Neural crest cell (in vitro differentiated cells): Measurements from ENCODE around the gene ZBTB1. TPM values are rescaled to one million over a fixed set of nuclear protein-coding genes. Genes with fewer than 3 reads are reported as not detected.
A peak's percentile ranks its signal among the peaks of the same experiment; 100 is the strongest.
"Not testable (repeated sequence)": the region's sequence is repeated elsewhere in the genome, so short reads cannot be mapped to it uniquely, and the experiment has no call there.

Experiments used
- DNase-seq: peaks from one replicate; pipeline ENCODE4 v3.0.0; 2021; ENCODE audit warnings: low read depth, mixed read lengths, low spot score
- H3K27ac Mint-ChIP-seq: one replicate; pipeline ENCODE4 v1.8.0; 2021; ENCODE audit warnings: mild to moderate bottlenecking, mixed read lengths; ENCODE audit not compliant: unreplicated experiment
- H3K27me3 Mint-ChIP-seq: 2 replicates; pipeline ENCODE4 v1.8.0; 2021; ENCODE audit warnings: low read depth, mild to moderate bottlenecking, mixed read lengths
- H3K36me3 Mint-ChIP-seq: 2 replicates; pipeline ENCODE4 v1.8.0; 2021; ENCODE audit warnings: low read depth, mild to moderate bottlenecking, mixed read lengths
- H3K4me1 Mint-ChIP-seq: 2 replicates; pipeline ENCODE4 v1.8.0; 2021; ENCODE audit warnings: mixed read lengths
- H3K4me3 Mint-ChIP-seq: one replicate; pipeline ENCODE4 v1.8.0; 2021; ENCODE audit warnings: mild to moderate bottlenecking, mixed read lengths
- H3K9me3 Mint-ChIP-seq: 2 replicates; pipeline ENCODE4 v1.8.0; 2021; ENCODE audit warnings: mixed read lengths
- CTCF ChIP-seq: fragments of 200-600 bp; sonication (generic); conservative IDR thresholded peaks from 2 replicates; pipeline ENCODE4 v1.5.0; 2021; ENCODE audit warnings: antibody characterized with exemption, mild to moderate bottlenecking
- total RNA-seq: library from RNA; stranded (reverse); gene quantifications from 2 replicates; pipeline ENCODE4 v1.2.1, GENCODE V29; 2021

Gene ZBTB1
- total RNA-seq, 1 donor from 2014 or later = 36.0 TPM

DNA sequence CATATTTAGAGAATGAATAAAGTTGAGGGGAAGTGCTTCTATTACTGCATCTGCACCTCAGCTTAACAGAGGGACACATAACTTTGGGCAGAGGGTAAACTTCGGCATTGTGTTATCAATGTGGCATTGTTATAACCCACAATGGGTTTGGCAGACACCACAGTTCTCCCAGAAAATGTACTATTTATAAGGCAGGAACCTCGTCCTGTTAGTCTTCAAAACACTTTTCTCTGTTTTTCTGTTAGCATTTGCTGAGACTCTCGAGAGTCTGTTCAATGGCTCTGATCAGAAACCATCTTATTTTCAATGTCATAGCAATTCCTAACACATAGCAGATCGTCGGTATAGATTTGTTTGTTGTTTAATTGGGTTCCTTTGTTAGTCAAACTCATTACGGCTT is 59.1 kb downstream of the ZBTB1 start:
- Mint-ChIP-seq H3K4me1 (peaks cover 20% of the 10 kb centered on the region), H3K4me3 (no peak overlapping the region), H3K9me3 (no peaks in the 10 kb centered on the region), H3K27ac (no peak overlapping the region), H3K27me3 (no peaks in the 10 kb centered on the region), H3K36me3 (no peaks in the 10 kb centered on the region)
- no peak for DNase-seq
- TF ChIP-seq CTCF = no peak

DNA sequence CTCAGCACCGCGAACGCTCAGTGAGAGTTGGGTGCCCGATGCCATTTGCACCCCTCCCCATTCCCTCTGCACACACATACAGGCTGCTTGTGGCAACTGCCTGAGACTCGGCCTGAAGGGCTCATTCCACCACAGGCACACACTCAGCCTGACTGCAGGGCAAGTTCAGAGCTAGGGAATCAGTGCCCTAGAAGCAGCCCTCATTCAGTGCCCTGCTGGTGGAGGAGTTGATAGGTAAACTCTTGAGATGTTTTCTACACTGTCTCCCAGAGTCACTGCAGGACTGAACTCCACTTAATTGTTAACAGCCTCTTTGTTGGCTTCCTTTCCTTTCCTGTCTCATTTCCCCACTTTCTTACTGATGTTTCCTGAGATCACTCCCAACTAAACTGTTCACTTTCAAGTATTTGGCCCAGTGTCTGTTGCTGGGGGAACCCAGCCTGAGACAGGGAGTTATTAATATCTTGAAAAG is 62.1 kb downstream of the ZBTB1 start:
- H3K9me3 Mint-ChIP-seq = no peaks in the 10 kb centered on the region
- no peak for DNase-seq
- TF ChIP-seq CTCF = no peak
- no peaks in the 10 kb centered on the region for H3K27me3 Mint-ChIP-seq
- no peaks in the 10 kb centered on the region for H3K36me3 Mint-ChIP-seq
- peaks cover 25% of the 10 kb centered on the region for H3K4me1 Mint-ChIP-seq
- peak overlapping the region; percentile 82 for H3K27ac Mint-ChIP-seq
- H3K4me3 Mint-ChIP-seq = no peak overlapping the region

DNA sequence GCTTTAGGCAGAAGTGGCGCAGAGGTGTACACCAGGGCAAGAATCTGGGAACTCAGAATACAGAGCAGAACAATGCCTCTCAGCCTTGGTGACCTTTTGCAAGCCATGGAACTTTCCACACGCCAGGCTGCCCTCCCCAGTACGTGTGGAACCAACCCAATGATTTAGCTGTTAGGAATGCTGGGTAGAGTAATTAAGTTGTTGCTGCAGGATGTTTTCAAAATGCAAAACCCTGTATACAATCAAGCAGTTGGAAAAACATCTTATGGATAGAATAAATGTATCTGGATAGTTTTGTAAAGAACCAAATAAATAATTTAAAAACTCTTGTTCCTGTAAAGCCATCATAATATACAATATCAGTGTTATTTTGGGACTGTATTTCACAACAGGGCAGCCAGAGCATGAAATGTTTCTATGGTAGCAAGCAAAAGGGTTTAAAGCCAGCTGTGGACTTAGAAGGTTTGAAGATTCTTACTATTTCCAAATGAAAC is 64.6 kb downstream of the ZBTB1 start:
- Mint-ChIP-seq H3K9me3 (no peaks in the 10 kb centered on the region), H3K27ac (peak overlapping the region; percentile 75), H3K4me1 (peaks cover 24% of the 10 kb centered on the region), H3K4me3 (no peak overlapping the region), H3K36me3 (no peaks in the 10 kb centered on the region), H3K27me3 (no peaks in the 10 kb centered on the region)
- TF ChIP-seq CTCF = no peak
- no peak for DNase-seq

- H3K27ac Mint-ChIP-seq, DNase-seq, H3K27me3 Mint-ChIP-seq, H3K4me3 Mint-ChIP-seq, H3K36me3 Mint-ChIP-seq, H3K9me3 Mint-ChIP-seq: not testable (repeated sequence)
- peaks cover 24% of the 10 kb centered on the region for H3K4me1 Mint-ChIP-seq
Observed at GRCh38 chr14:64569646-64570045, 65.1 kb downstream of the ZBTB1 start.

DNA sequence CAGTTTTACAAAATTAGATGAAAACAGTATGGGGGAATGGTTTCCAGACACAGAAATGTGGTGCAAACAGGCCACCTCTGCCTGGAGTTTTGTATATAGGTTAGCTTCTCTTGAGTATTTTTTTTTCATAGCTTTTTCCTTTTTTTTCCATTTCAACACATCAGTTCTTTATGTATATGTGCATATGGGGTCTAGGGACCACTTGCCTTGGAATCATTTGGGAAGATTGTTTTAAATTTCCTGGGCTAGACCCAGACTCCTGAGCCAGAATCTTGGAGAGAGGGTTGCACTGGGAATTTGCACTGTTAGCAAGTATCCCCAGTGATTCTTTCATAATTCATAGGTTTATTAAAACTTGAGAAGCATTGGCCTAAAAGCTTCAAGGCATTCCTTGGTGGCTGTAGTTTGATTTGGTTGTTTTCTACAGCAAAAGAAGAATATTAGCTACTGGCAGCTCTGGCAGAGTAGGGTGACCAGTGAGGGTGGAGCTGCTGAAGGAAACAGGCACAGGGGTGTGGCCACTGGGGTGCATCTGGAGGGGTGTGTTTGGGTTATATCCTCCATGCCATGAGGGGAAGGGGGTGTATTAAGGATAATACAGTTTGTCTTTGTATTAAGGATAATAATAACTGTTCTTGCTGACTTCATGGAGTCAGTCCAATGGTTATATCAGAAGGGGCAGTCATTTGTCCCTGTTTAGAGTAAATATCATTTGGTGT is 68.0 kb downstream of the ZBTB1 start:
- H3K4me1 Mint-ChIP-seq = peaks cover 16% of the 10 kb centered on the region
- no peaks in the 10 kb centered on the region for H3K9me3 Mint-ChIP-seq
- peak overlapping the region; percentile 50 for H3K27ac Mint-ChIP-seq
- no peak for DNase-seq
- no peaks in the 10 kb centered on the region for H3K27me3 Mint-ChIP-seq
- no peak overlapping the region for H3K4me3 Mint-ChIP-seq
- H3K36me3 Mint-ChIP-seq = no peaks in the 10 kb centered on the region
- TF ChIP-seq CTCF = no peak

- no peak for TF ChIP-seq CTCF
- H3K9me3 Mint-ChIP-seq = no peaks in the 10 kb centered on the region
- no peak overlapping the region for H3K27ac Mint-ChIP-seq
- H3K4me3 Mint-ChIP-seq = no peak overlapping the region
- H3K36me3 Mint-ChIP-seq = no peaks in the 10 kb centered on the region
- no peak for DNase-seq
- peaks cover 16% of the 10 kb centered on the region for H3K4me1 Mint-ChIP-seq
- no peaks in the 10 kb centered on the region for H3K27me3 Mint-ChIP-seq
Observed at GRCh38 chr14:64573109-64573508, 68.5 kb downstream of the ZBTB1 start.

Other genes starting within 250 kb of the ZBTB1 start
- gene ESR2, start 210.4 kb upstream of the ZBTB1 start, total RNA-seq = 0.20 and 0.33 TPM in 2 replicates
- 161 and 172 TPM in 2 replicates for gene MTHFD1, start 116.4 kb upstream of the ZBTB1 start, total RNA-seq
- gene AKAP5, start 39.3 kb upstream of the ZBTB1 start, total RNA-seq = 1.3 and 1.4 TPM in 2 replicates
- gene ZBTB25, start 932 bp upstream of the ZBTB1 start, total RNA-seq = 14.1 and 14.4 TPM in 2 replicates
- gene HSPA2, start 36.0 kb downstream of the ZBTB1 start, total RNA-seq = 2.6 and 2.7 TPM in 2 replicates
- gene PPP1R36, start 45.2 kb downstream of the ZBTB1 start, total RNA-seq = 0.33 and 1.1 TPM in 2 replicates
- 43.4 and 46.0 TPM in 2 replicates for gene PLEKHG3, start 199.7 kb downstream of the ZBTB1 start, total RNA-seq